HG03108 (cell line): Measurements from ENCODE around the gene LRP2BP.
"Not testable (repeated sequence)": the region's sequence is repeated elsewhere in the genome, so short reads cannot be mapped to it uniquely, and the experiment has no call there.

Source experiments
- ATAC-seq: cut with Tn5 transposase; IDR thresholded peaks from one replicate; pipeline ENCODE4 v1.9.1; 2021; ENCODE audit warnings: moderate library complexity; ENCODE audit not compliant: unreplicated experiment

The LRP2BP gene

GRCh38 chr4:185329879-185330510 is 65.7 kb downstream of the LRP2BP start:
- not testable (repeated sequence) for ATAC-seq

- no peak for ATAC-seq
Measured at GRCh38 chr4:185328586-185328985, 67.1 kb downstream of the LRP2BP start.

GRCh38 chr4:185325721-185326120 is 70.0 kb downstream of the LRP2BP start:
- not testable (repeated sequence) for ATAC-seq

- not testable (repeated sequence) for ATAC-seq
Measured at GRCh38 chr4:185324361-185324760, 71.4 kb downstream of the LRP2BP start.

- ATAC-seq = no peak
Measured at GRCh38 chr4:185323606-185324005, 72.1 kb downstream of the LRP2BP start.

GRCh38 chr4:185322803-185323202 is 72.9 kb downstream of the LRP2BP start:
- no peak for ATAC-seq

- no peak for ATAC-seq
Measured at GRCh38 chr4:185318679-185319078, 77.0 kb downstream of the LRP2BP start.

GRCh38 chr4:185317880-185318279 is 77.8 kb downstream of the LRP2BP start:
- no peak for ATAC-seq

GRCh38 chr4:185317462-185317861 is 78.3 kb downstream of the LRP2BP start:
- not testable (repeated sequence) for ATAC-seq
